Stomach (tissue), 4 donors: Measurements from ENCODE around the gene SERPINF2.
"Not testable (repeated sequence)": the region's sequence is repeated elsewhere in the genome, so short reads cannot be mapped to it uniquely, and the experiment has no call there.

Experiments
- CTCF ChIP-seq, 7 experiments: fragments of 450-650 bp in 4 of 7; fragments of 200-600 bp in 3 of 7; sonication (generic) in 3 of 7; IDR thresholded peaks; one replicate each; pipeline ENCODE4 v1.5.1; 2016 to 2019; ENCODE audit warnings: antibody characterized with exemption in 7 of 7, control low read depth in 2 of 7, mild to moderate bottlenecking in 1 of 7
- POLR2A ChIP-seq, 4 donors: fragments of 450-650 bp; IDR thresholded peaks; one replicate each; pipeline ENCODE4 v1.6.1; 2016; ENCODE audit warnings: antibody characterized with exemption in 4 of 4, control low read depth in 2 of 4, mild to moderate bottlenecking in 1 of 4, moderate library complexity in 1 of 4
- POLR2AphosphoS5 ChIP-seq, 3 donors: sonication (generic); formaldehyde crosslinking; IDR thresholded peaks; one replicate each; pipeline ENCODE4 v1.6.1; 2016; ENCODE audit warnings: antibody characterized with exemption in 3 of 3

- TF ChIP-seq CTCF, POLR2AphosphoS5, POLR2A (IDR thresholded peaks at IDR 0.05): not testable (repeated sequence)
Measured at GRCh38 chr17:1699891-1700290, 42.8 kb upstream of the SERPINF2 start.
